ENCODE results near the gene SORBS1. TPM values are rescaled to one million over a fixed set of nuclear protein-coding genes. Genes with fewer than 3 reads are reported as not detected.
A peak's percentile ranks its signal among the peaks of the same experiment; 100 is the strongest.

SORBS1 gene
- total RNA-seq = 10 to 100 TPM; 35.1 to 53.1 (median 43.3) TPM

DNA sequence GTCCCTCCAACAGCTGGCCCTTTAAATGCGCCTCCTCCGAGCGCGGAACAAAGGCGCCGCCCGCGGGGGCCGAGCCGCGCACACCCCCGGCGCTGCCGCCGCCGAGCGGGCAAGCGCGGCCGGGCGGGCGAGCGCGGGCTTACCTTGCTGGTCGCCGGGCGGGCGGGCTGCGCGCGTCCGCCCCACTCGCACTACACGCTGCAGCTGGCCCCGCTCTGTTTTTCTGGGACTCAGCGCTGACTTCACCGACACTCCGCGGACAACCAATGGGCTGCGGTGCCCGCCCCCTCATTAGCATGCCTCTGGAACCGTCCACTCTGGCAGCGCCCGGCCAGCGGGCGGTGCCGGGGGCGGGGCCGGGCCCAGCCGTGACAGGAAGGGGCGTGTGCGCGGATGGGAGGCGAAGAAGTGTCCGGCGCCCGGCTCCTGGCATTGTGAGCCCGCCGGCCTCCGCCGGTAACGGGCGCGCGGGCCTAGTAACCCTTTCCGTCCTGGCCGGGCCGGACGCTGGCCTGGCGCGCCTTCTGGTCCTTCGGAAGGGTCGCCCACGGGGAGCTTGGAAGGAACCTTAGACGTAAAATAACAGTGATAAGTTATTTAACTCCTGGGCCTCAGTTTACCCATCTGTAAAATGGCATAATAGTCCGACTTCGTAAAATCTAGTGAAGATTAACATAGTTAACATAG, at the start of gene SORBS1:
Gene SORBS1 (minus strand): TSS at position 195 of the 687 bp plus-strand sequence. CDS start 120,236 bp downstream, outside the sequence.
- peak within 1 kb of the TSS; percentile 70 for H3K4me3 ChIP-seq (ENCODE audit: low read depth, poor library complexity, severe bottlenecking)
- TF ChIP-seq, protein P1, sequence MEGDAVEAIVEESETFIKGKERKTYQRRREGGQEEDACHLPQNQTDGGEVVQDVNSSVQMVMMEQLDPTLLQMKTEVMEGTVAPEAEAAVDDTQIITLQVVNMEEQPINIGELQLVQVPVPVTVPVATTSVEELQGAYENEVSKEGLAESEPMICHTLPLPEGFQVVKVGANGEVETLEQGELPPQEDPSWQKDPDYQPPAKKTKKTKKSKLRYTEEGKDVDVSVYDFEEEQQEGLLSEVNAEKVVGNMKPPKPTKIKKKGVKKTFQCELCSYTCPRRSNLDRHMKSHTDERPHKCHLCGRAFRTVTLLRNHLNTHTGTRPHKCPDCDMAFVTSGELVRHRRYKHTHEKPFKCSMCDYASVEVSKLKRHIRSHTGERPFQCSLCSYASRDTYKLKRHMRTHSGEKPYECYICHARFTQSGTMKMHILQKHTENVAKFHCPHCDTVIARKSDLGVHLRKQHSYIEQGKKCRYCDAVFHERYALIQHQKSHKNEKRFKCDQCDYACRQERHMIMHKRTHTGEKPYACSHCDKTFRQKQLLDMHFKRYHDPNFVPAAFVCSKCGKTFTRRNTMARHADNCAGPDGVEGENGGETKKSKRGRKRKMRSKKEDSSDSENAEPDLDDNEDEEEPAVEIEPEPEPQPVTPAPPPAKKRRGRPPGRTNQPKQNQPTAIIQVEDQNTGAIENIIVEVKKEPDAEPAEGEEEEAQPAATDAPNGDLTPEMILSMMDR (IDR thresholded peaks at IDR 0.05) = no peak
- peak in 1 of 2 donors; percentile 35 for TF ChIP-seq POLR2A (IDR thresholded peaks at IDR 0.05)
- WGBS, 2 donors = 1 to 3% methylated on average over 27 to 43 of the region's 77 CpGs
- intact Hi-C loops (cut with DNase I; ENCODE audit: low total_unique reads) = no loop called here
- DNase-seq (ENCODE audit: low spot score in 2 of 2) = peak; percentile 96 to 99

DNA sequence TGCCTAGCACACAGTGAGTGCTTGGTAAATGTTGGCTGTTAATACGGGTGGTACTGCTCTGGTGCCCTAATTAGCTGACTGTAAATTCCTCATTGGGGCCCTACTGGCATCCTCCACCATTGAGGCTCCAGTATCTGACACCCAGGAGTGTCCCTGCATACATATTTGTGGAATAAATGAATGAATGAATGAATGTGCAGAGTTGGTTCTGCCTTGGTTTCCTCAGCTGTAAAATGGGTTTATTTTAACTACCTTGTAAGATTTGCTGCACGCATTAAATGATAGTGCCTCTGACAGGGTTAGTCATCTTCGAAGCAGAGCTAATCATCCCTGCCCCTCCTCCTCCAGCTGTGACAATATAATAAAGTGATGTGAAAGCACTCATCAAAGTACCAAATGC, 49.6 kb upstream of the SORBS1 start:
- TF ChIP-seq, protein P1 (IDR thresholded peaks at IDR 0.05) = no peak
- TF ChIP-seq POLR2A (IDR thresholded peaks at IDR 0.05) = no peak
- H3K4me3 ChIP-seq (ENCODE audit: low read depth, poor library complexity, severe bottlenecking) = no peak overlapping the region
- WGBS, 2 donors = 93 to 97% methylated on average over 3 of the region's 3 CpGs
- intact Hi-C loops (cut with DNase I; ENCODE audit: low total_unique reads) = no loop called here
- DNase-seq (ENCODE audit: low spot score in 2 of 2) = no peak

DNA sequence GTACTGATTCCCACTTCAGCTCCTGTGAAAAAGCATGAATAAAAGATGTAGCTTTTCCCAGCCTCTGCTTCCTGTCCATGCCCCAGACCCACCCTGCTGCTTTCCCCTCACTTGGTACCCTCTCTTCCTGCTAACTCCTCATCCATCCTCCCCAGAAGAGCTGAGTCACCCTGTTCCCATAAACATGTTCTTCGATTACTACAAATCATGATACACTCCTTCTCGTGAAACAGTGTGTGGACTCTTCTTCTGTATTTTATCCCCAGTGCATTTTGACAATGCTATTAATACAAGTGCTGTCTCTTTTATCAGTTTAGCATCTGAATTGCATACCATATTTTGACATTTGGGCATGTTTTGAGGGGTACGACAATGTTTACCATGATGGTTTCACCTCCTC, 45.8 kb upstream of the SORBS1 start:
- WGBS, 2 donors = 72 to 75% methylated on average over 3 of the region's 3 CpGs
- intact Hi-C loops (cut with DNase I; ENCODE audit: low total_unique reads) = no loop called here
- DNase-seq (ENCODE audit: low spot score in 2 of 2) = no peak
- no peak for TF ChIP-seq POLR2A (IDR thresholded peaks at IDR 0.05)
- TF ChIP-seq, protein P1 (IDR thresholded peaks at IDR 0.05) = no peak
- no peak overlapping the region for H3K4me3 ChIP-seq (ENCODE audit: low read depth, poor library complexity, severe bottlenecking)

DNA sequence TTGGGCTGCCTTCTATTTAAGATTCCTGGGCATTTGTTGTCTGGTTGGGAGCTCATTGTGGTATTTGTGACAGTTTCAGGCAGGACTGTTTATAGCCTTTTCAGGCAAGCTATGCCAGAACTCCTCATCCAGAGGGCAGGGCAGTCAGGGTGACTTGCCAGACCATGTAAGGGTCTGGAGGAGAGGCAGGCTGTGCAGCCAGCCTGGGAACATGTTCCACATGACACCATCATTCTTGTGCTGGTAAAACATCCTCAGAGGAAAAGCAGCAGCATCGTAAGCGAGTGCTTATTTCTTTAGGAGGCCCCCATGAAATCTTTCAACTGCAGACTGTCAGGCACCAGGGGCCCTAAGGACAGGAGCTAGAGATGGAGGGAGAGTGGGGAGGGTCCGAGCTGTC, 44.0 kb upstream of the SORBS1 start:
- TF ChIP-seq, protein P1 (IDR thresholded peaks at IDR 0.05) = no peak
- TF ChIP-seq POLR2A (IDR thresholded peaks at IDR 0.05) = no peak
- intact Hi-C loops (cut with DNase I; ENCODE audit: low total_unique reads) = no loop called here
- H3K4me3 ChIP-seq (ENCODE audit: low read depth, poor library complexity, severe bottlenecking) = no peak overlapping the region
- WGBS, 2 donors = 78 to 81% methylated on average over 3 of the region's 3 CpGs
- DNase-seq (ENCODE audit: low spot score in 2 of 2) = no peak

DNA sequence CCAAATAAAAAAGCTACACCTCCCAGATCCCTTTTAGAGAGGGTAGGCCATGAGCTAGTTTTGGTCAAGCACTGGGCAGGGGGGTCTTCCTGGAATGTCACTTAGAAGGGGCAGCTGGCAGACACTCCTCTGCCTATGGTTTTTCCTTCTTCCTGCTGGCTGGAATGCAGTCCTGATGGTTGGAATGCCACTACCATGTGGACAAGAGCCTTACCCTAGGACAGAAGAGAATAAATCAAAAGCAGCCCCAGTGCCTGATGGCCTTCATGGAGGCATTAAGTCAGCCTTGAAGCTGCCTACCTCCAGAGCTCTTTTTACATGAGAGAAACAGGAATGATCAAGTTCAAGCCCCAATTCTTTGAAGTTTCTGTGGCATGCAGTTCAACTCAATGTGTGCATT, 43.5 kb upstream of the SORBS1 start:
- H3K4me3 ChIP-seq (ENCODE audit: low read depth, poor library complexity, severe bottlenecking) = no peak overlapping the region
- TF ChIP-seq, protein P1 (IDR thresholded peaks at IDR 0.05) = no peak
- TF ChIP-seq POLR2A (IDR thresholded peaks at IDR 0.05) = no peak
- DNase-seq (ENCODE audit: low spot score in 2 of 2) = no peak
- intact Hi-C loops (cut with DNase I; ENCODE audit: low total_unique reads) = loop anchor here (5.0 kb wide), 1 partner anchor 227 kb away; no protein-coding TSS in a partner anchor

DNA sequence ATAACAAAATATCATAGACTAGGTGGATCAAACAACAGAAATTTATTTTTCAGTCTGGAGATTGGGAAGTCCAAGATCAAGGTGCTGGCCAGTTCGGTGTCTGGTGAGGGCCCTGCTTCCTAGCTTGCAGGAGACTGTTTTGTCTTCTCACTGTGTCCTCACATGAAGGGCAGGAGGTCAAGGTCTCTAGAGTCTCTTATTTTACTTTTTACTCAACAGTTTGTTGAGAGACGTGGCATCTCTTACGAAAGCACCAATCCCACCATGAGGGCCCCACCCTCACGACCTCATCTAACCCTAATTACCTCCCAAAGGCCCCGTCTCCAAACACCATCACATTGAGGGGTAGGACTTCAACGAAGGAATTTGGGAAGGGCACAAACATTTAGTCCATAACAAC, 41.2 kb upstream of the SORBS1 start:
- 68 to 79% methylated on average over 6 of the region's 6 CpGs for WGBS, 2 donors
- DNase-seq (ENCODE audit: low spot score in 2 of 2) = no peak
- intact Hi-C loops (cut with DNase I; ENCODE audit: low total_unique reads) = loop anchor here (5.0 kb wide), 1 partner anchor 225 kb away; no protein-coding TSS in a partner anchor
- TF ChIP-seq POLR2A (IDR thresholded peaks at IDR 0.05) = no peak
- TF ChIP-seq, protein P1 (IDR thresholded peaks at IDR 0.05) = no peak
- no peak overlapping the region for H3K4me3 ChIP-seq (ENCODE audit: low read depth, poor library complexity, severe bottlenecking)
